ENCODE measurements around the gene XPA.

- TF ChIP-seq CTCF (IDR thresholded peaks at IDR 0.05 in 8 of 11, conservative IDR thresholded peaks at IDR 0.05 in 3 of 11) (no peak), POLR2A (IDR thresholded peaks at IDR 0.05) (no peak)
Observed at GRCh38 chr9:97695995-97696802, 941 bp downstream of the XPA start.

Measured in spleen (tissue), 7 donors.